ENCODE data around the gene PDCD1LG2. TPM values are rescaled to one million over a fixed set of nuclear protein-coding genes. Genes with fewer than 3 reads are reported as not detected.
A peak's percentile ranks its signal among the peaks of the same experiment; 100 is the strongest.

PDCD1LG2 gene
- total RNA-seq, 6 donors from 2014 or later: 1.0 to 10.6 (median 3.2) TPM

DNA sequence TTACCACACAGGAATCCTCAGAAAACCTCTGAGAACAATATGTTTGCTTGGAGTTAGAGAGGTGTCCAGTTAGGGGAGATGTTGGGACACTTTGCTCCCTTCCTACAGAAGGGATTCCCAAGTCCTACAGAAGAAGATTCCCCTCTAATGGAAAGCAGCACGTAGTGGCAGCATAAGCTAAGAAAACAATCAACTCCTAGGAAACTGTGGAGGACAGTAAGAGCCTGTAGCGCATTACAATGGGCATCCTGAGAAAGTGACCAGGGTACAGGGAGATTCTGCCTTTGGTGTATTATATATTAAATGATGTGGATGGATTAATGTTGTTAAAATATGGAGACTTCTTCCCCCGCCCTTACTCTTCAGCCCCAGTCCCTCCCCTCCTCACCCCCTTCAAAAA lies 104.7 kb downstream of the PDCD1LG2 start:
- Histone ChIP-seq H3K36me3 (no peaks in the 10 kb centered on the region), H3K4me3 (no peak overlapping the region), H3K4me1 (peaks cover 0 to 8% (median 4%) of the 10 kb centered on the region in 4 donors), H3K9me3 (no peaks in the 10 kb centered on the region), H3K27ac (no peak overlapping the region), H3K27me3 (no peaks in the 10 kb centered on the region)
- WGBS, 2 donors: 89 to 94% methylated on average over 3 of the region's 3 CpGs
- no peak for TF ChIP-seq EP300 (IDR thresholded peaks at IDR 0.05)
- TF ChIP-seq POLR2AphosphoS5 (IDR thresholded peaks at IDR 0.05): no peak
- TF ChIP-seq, protein P1, sequence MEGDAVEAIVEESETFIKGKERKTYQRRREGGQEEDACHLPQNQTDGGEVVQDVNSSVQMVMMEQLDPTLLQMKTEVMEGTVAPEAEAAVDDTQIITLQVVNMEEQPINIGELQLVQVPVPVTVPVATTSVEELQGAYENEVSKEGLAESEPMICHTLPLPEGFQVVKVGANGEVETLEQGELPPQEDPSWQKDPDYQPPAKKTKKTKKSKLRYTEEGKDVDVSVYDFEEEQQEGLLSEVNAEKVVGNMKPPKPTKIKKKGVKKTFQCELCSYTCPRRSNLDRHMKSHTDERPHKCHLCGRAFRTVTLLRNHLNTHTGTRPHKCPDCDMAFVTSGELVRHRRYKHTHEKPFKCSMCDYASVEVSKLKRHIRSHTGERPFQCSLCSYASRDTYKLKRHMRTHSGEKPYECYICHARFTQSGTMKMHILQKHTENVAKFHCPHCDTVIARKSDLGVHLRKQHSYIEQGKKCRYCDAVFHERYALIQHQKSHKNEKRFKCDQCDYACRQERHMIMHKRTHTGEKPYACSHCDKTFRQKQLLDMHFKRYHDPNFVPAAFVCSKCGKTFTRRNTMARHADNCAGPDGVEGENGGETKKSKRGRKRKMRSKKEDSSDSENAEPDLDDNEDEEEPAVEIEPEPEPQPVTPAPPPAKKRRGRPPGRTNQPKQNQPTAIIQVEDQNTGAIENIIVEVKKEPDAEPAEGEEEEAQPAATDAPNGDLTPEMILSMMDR (IDR thresholded peaks at IDR 0.05): no peak
- TF ChIP-seq POLR2A (IDR thresholded peaks at IDR 0.05): no peak
- DNase-seq (no peak), ATAC-seq (ENCODE audit: low FRiP score in 2 of 2) (no peak)

DNA sequence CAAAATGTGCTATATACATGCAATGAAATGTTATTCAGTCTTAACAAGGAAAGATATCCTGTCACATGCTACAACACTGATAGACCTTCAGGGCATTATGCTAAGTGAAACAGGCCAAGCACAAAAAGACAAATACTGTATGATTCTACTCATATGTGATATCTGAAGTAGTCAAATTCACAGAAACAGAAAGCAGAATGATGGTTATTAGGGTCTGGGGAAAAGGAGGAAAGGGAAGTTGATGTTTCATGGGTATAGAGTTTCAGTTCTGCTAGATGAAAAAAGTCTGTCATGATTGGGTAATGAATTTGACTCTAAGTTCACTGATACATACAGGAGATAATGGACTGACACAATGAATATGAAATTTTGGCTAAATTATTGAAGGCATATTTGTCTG lies 107.4 kb downstream of the PDCD1LG2 start:
- no peaks in the 10 kb centered on the region for H3K9me3 ChIP-seq
- H3K27ac ChIP-seq: no peak overlapping the region
- H3K27me3 ChIP-seq: no peaks in the 10 kb centered on the region
- no peaks in the 10 kb centered on the region for H3K36me3 ChIP-seq
- peaks cover 0 to 21% (median 15%) of the 10 kb centered on the region in 4 donors for H3K4me1 ChIP-seq
- H3K4me3 ChIP-seq: no peak overlapping the region
- peak in 1 of 2 donors; percentile 73 for ATAC-seq (ENCODE audit: low FRiP score in 2 of 2)
- no peak for DNase-seq
- TF ChIP-seq POLR2A (IDR thresholded peaks at IDR 0.05) (no peak), EP300 (IDR thresholded peaks at IDR 0.05) (no peak)

DNA sequence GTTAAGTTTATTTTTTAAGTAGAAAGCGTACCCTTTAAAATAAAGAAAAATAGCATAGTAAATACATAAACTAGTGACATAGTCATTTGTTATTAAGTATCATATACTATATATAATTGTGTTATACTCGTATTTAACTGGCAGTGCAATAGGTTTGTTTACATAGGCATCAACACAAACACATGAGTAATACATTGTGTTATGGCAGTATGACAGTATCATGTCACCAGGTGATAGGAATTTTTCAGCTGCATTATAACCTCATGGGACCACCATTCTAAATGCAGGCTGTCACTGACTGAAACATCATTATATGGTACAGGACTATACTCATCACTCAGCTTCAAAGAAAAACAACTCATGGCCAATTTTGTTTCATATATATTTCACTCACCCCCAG lies 110.2 kb downstream of the PDCD1LG2 start:
- H3K36me3 ChIP-seq: no peaks in the 10 kb centered on the region
- TF ChIP-seq, protein P1 (IDR thresholded peaks at IDR 0.05): no peak
- TF ChIP-seq POLR2AphosphoS5 (IDR thresholded peaks at IDR 0.05) (no peak), EP300 (IDR thresholded peaks at IDR 0.05) (no peak), POLR2A (IDR thresholded peaks at IDR 0.05) (no peak)
- WGBS, 2 donors: 86 to 89% methylated on average over 2 of the region's 2 CpGs

More for the DNA sequence above, 110.2 kb downstream of the PDCD1LG2 start:
- Histone ChIP-seq H3K27ac (no peak overlapping the region), H3K27me3 (no peaks in the 10 kb centered on the region), H3K4me1 (peaks cover 0 to 27% (median 21%) of the 10 kb centered on the region in 4 donors), H3K4me3 (no peak overlapping the region), H3K9me3 (no peaks in the 10 kb centered on the region)
- DNase-seq (no peak), ATAC-seq (ENCODE audit: low FRiP score in 2 of 2) (no peak)

Other genes starting within 250 kb of the PDCD1LG2 start
- 1 to 10 TPM in 1 of 6 donors, under 1 TPM in 2, not detected in 3; 0.60 to 5.2 (median 0.61) TPM for gene RLN2, start 205.8 kb upstream of the PDCD1LG2 start, total RNA-seq
- not detected for gene RLN1, start 170.7 kb upstream of the PDCD1LG2 start, total RNA-seq
- 10 to 100 TPM in 5 of 6 donors, 1 to 10 TPM in 1; 3.1 to 19.3 (median 14.4) TPM for gene PLGRKT, start 72.6 kb upstream of the PDCD1LG2 start, total RNA-seq
- gene CD274, start 60.0 kb upstream of the PDCD1LG2 start, total RNA-seq: 10 to 100 TPM; 11.6 to 20.8 (median 14.4) TPM
- 10 to 100 TPM; 21.5 to 62.9 (median 31.0) TPM for gene RIC1, start 118.6 kb downstream of the PDCD1LG2 start, total RNA-seq

Measured in upper lobe of left lung (tissue), 6 donors.